ENCODE data around the gene PAIP2. TPM values are rescaled to one million over a fixed set of nuclear protein-coding genes. Genes with fewer than 3 reads are reported as not detected.
A peak's percentile ranks its signal among the peaks of the same experiment; 100 is the strongest.
"Not testable (repeated sequence)": the region's sequence is repeated elsewhere in the genome, so short reads cannot be mapped to it uniquely, and the experiment has no call there.

Gene PAIP2
- polyA plus RNA-seq, 1 donor from 2014 or later: 240 TPM

GRCh38 chr5:139399501-139400121 lies 58.0 kb downstream of the PAIP2 start:
- H3K4me1 Mint-ChIP-seq: peaks cover 21 to 29% (median 23%) of the 10 kb centered on the region in 3 donors
- H3K9me3 Mint-ChIP-seq: no peaks in the 10 kb centered on the region
- H3K27ac Mint-ChIP-seq: peak overlapping the region in 1 of 3 donors; percentile 63
- H3K27me3 Mint-ChIP-seq: no peaks in the 10 kb centered on the region
- H3K4me3 Mint-ChIP-seq: peak overlapping the region in 1 of 4 donors; percentile 55
- H3K36me3 Mint-ChIP-seq: peaks cover 2% of the 10 kb centered on the region

GRCh38 chr5:139401546-139401945 lies 59.9 kb downstream of the PAIP2 start:
- peaks cover 1% of the 10 kb centered on the region for H3K36me3 Mint-ChIP-seq
- no peaks in the 10 kb centered on the region for H3K9me3 Mint-ChIP-seq
- peak overlapping the region in 2 of 3 donors; percentile 31 to 35 for H3K27ac Mint-ChIP-seq
- H3K4me3 Mint-ChIP-seq: peak overlapping the region in 1 of 4 donors; percentile 68
- no peaks in the 10 kb centered on the region for H3K27me3 Mint-ChIP-seq
- H3K4me1 Mint-ChIP-seq: peaks cover 21 to 25% (median 22%) of the 10 kb centered on the region in 3 donors

GRCh38 chr5:139402561-139403158 lies 61.0 kb downstream of the PAIP2 start:
- Mint-ChIP-seq H3K27me3 (no peaks in the 10 kb centered on the region), H3K27ac (peak overlapping the region; percentile 93 to 98 (median 98)), H3K9me3 (no peaks in the 10 kb centered on the region)

GRCh38 chr5:139403418-139403786 lies 61.7 kb downstream of the PAIP2 start:
- Mint-ChIP-seq H3K4me3 (peak overlapping the region; percentile 91 to 98 (median 92)), H3K4me1 (peaks cover 25 to 36% (median 34%) of the 10 kb centered on the region in 3 donors), H3K9me3 (no peaks in the 10 kb centered on the region), H3K27ac (peak overlapping the region; percentile 93 to 98 (median 98)), H3K36me3 (peaks cover 1% of the 10 kb centered on the region), H3K27me3 (no peaks in the 10 kb centered on the region)

More at GRCh38 chr5:139402561-139403158, 61.0 kb downstream of the PAIP2 start:
- Mint-ChIP-seq H3K36me3 (peaks cover 1% of the 10 kb centered on the region), H3K4me1 (peaks cover 25 to 32% (median 30%) of the 10 kb centered on the region in 3 donors), H3K4me3 (peak overlapping the region; percentile 76 to 98 (median 92))

- Mint-ChIP-seq H3K36me3 (peaks cover 1% of the 10 kb centered on the region), H3K4me1 (peaks cover 25 to 39% (median 34%) of the 10 kb centered on the region in 3 donors), H3K27me3 (no peaks in the 10 kb centered on the region), H3K4me3 (peak within 1 kb of the TSS; percentile 91 to 98 (median 92)), H3K27ac (peak within 1 kb of the TSS; percentile 93 to 98 (median 98)), H3K9me3 (no peaks in the 10 kb centered on the region)
Measured at GRCh38 chr5:139403787-139404483, 62.3 kb downstream of the PAIP2 start, which contains the start of gene SPATA24. SPATA24 (minus strand) TSS chr5:139404089; CDS start chr5:139404060, 29 bp downstream.

GRCh38 chr5:139404484-139404840 lies 62.8 kb downstream of the PAIP2 start:
- no peaks in the 10 kb centered on the region for H3K9me3 Mint-ChIP-seq
- H3K4me3 Mint-ChIP-seq: peak overlapping the region; percentile 91 to 98 (median 92)
- H3K36me3 Mint-ChIP-seq: peaks cover 1% of the 10 kb centered on the region
- peaks cover 22 to 36% (median 29%) of the 10 kb centered on the region in 3 donors for H3K4me1 Mint-ChIP-seq
- H3K27me3 Mint-ChIP-seq: no peaks in the 10 kb centered on the region
- peak overlapping the region in 2 of 3 donors; percentile 93 to 98 for H3K27ac Mint-ChIP-seq

- H3K4me1 Mint-ChIP-seq: peaks cover 21 to 37% (median 28%) of the 10 kb centered on the region in 3 donors
- peak overlapping the region in 2 of 4 donors; percentile 5 to 52 for H3K4me3 Mint-ChIP-seq
- no peaks in the 10 kb centered on the region for H3K27me3 Mint-ChIP-seq
- H3K36me3 Mint-ChIP-seq: peaks cover 1% of the 10 kb centered on the region
- H3K27ac Mint-ChIP-seq: peak overlapping the region in 1 of 3 donors; percentile 34
- no peaks in the 10 kb centered on the region for H3K9me3 Mint-ChIP-seq
Measured at GRCh38 chr5:139406963-139407362, 65.3 kb downstream of the PAIP2 start.

GRCh38 chr5:139407517-139407916 lies 65.9 kb downstream of the PAIP2 start:
- peaks cover 21 to 37% (median 28%) of the 10 kb centered on the region in 3 donors for H3K4me1 Mint-ChIP-seq
- H3K4me3 Mint-ChIP-seq: peak overlapping the region; percentile 5 to 85 (median 48)
- no peaks in the 10 kb centered on the region for H3K9me3 Mint-ChIP-seq
- H3K27me3 Mint-ChIP-seq: no peaks in the 10 kb centered on the region
- H3K36me3 Mint-ChIP-seq: peaks cover 1% of the 10 kb centered on the region
- H3K27ac Mint-ChIP-seq: peak overlapping the region in 2 of 3 donors; percentile 34 to 89

- Mint-ChIP-seq H3K36me3 (peaks cover 1% of the 10 kb centered on the region), H3K9me3 (no peaks in the 10 kb centered on the region), H3K27ac (peak overlapping the region in 1 of 3 donors; percentile 34), H3K27me3 (no peaks in the 10 kb centered on the region), H3K4me1 (peaks cover 21 to 31% (median 21%) of the 10 kb centered on the region in 3 donors), H3K4me3 (no peak overlapping the region)
Measured at GRCh38 chr5:139408191-139408590, 66.5 kb downstream of the PAIP2 start.

- not testable (repeated sequence) for H3K27ac Mint-ChIP-seq
Measured at GRCh38 chr5:139409116-139409515, 67.5 kb downstream of the PAIP2 start.

GRCh38 chr5:139410121-139410992 lies 68.7 kb downstream of the PAIP2 start:
- no peaks in the 10 kb centered on the region for H3K9me3 Mint-ChIP-seq
- peaks cover 1% of the 10 kb centered on the region for H3K36me3 Mint-ChIP-seq
- no peak overlapping the region for H3K27ac Mint-ChIP-seq
- H3K4me1 Mint-ChIP-seq: peaks cover 8 to 20% (median 13%) of the 10 kb centered on the region in 3 donors
- no peak overlapping the region for H3K4me3 Mint-ChIP-seq
- H3K27me3 Mint-ChIP-seq: no peaks in the 10 kb centered on the region

More at GRCh38 chr5:139409116-139409515, 67.5 kb downstream of the PAIP2 start:
- not testable (repeated sequence) for H3K36me3 Mint-ChIP-seq, H3K27me3 Mint-ChIP-seq, H3K9me3 Mint-ChIP-seq
- Mint-ChIP-seq H3K4me3 (peak overlapping the region in 1 of 4 donors; percentile 28), H3K4me1 (peaks cover 14 to 26% (median 17%) of the 10 kb centered on the region in 3 donors)

- H3K27me3 Mint-ChIP-seq: no peaks in the 10 kb centered on the region
- no peak overlapping the region for H3K27ac Mint-ChIP-seq
- H3K9me3 Mint-ChIP-seq: no peaks in the 10 kb centered on the region
- no peaks in the 10 kb centered on the region for H3K36me3 Mint-ChIP-seq
- H3K4me1 Mint-ChIP-seq: peaks cover 8 to 20% (median 13%) of the 10 kb centered on the region in 3 donors
- H3K4me3 Mint-ChIP-seq: no peak overlapping the region
Measured at GRCh38 chr5:139410993-139411828, 69.6 kb downstream of the PAIP2 start.

GRCh38 chr5:139413153-139413552 lies 71.5 kb downstream of the PAIP2 start:
- no peaks in the 10 kb centered on the region for H3K36me3 Mint-ChIP-seq
- peaks cover 0 to 6% (median 0%) of the 10 kb centered on the region in 3 donors for H3K4me1 Mint-ChIP-seq
- no peak overlapping the region for H3K4me3 Mint-ChIP-seq

More at GRCh38 chr5:139413153-139413552, 71.5 kb downstream of the PAIP2 start:
- no peaks in the 10 kb centered on the region for H3K9me3 Mint-ChIP-seq
- no peaks in the 10 kb centered on the region for H3K27me3 Mint-ChIP-seq
- H3K27ac Mint-ChIP-seq: no peak overlapping the region
